ENCODE data around the gene BTNL8.
"Not testable (repeated sequence)": the region's sequence is repeated elsewhere in the genome, so short reads cannot be mapped to it uniquely, and the experiment has no call there.

BTNL8 gene

GRCh38 chr5:180885845-180886529 is 13.0 kb upstream of the BTNL8 start:
- not testable (repeated sequence) for DNase-seq

- peak; percentile 65 to 67 for DNase-seq
Observed at GRCh38 chr5:180889381-180889780, 9.6 kb upstream of the BTNL8 start.

- not testable (repeated sequence) for DNase-seq
Observed at GRCh38 chr5:180895330-180895729, 3.6 kb upstream of the BTNL8 start.

- DNase-seq, result no peak
Observed at GRCh38 chr5:180900178-180900577, 1.2 kb downstream of the BTNL8 start.

- no peak for DNase-seq
Observed at GRCh38 chr5:180901319-180902009, 2.5 kb downstream of the BTNL8 start.

- DNase-seq, result no peak
Observed at GRCh38 chr5:180908400-180908799, 9.4 kb downstream of the BTNL8 start.

GRCh38 chr5:180908998-180909731 is 10.2 kb downstream of the BTNL8 start:
- peak; percentile 27 to 29 for DNase-seq

GRCh38 chr5:180909782-180910181 is 10.8 kb downstream of the BTNL8 start:
- no peak for DNase-seq

GRCh38 chr5:180910182-180910581 is 11.2 kb downstream of the BTNL8 start:
- no peak for DNase-seq

- DNase-seq, result no peak
Observed at GRCh38 chr5:180910735-180911134, 11.8 kb downstream of the BTNL8 start.

- no peak for DNase-seq
Observed at GRCh38 chr5:180914646-180915045, 15.7 kb downstream of the BTNL8 start.

GRCh38 chr5:180915924-180916323 is 17.0 kb downstream of the BTNL8 start:
- DNase-seq, result no peak

GRCh38 chr5:180918380-180918779 is 19.4 kb downstream of the BTNL8 start:
- DNase-seq, result no peak

- DNase-seq, result no peak
Observed at GRCh38 chr5:180920710-180921109, 21.8 kb downstream of the BTNL8 start.

GRCh38 chr5:180922932-180923331 is 24.0 kb downstream of the BTNL8 start:
- DNase-seq, result no peak

GRCh38 chr5:180932660-180933059 is 33.7 kb downstream of the BTNL8 start:
- DNase-seq, result no peak

GRCh38 chr5:180935203-180935602 is 36.2 kb downstream of the BTNL8 start:
- no peak for DNase-seq

GRCh38 chr5:180938294-180938693 is 39.3 kb downstream of the BTNL8 start:
- DNase-seq, result no peak

GRCh38 chr5:180950291-180950949 is 51.5 kb downstream of the BTNL8 start:
- no peak for DNase-seq

- DNase-seq, result no peak
Observed at GRCh38 chr5:180959661-180960060, 60.7 kb downstream of the BTNL8 start.

- DNase-seq, result no peak
Observed at GRCh38 chr5:180960209-180960608, 61.2 kb downstream of the BTNL8 start.

GRCh38 chr5:180969406-180969805 is 70.4 kb downstream of the BTNL8 start:
- no peak for DNase-seq

GRCh38 chr5:180970336-180970735 is 71.4 kb downstream of the BTNL8 start:
- DNase-seq, result no peak

All from inflammatory macrophage treated with lipopolysaccharide for 1 hour (primary cell).